Ectodermal cell (in vitro differentiated cells): ENCODE results near the gene GTF3C1.

Experiments
- H3K27ac ChIP-seq: 2 replicates; pipeline ENCODE4 v1.7.0; 2013; ENCODE audit warnings: mild to moderate bottlenecking, low read depth, low read length; ENCODE audit not compliant: insufficient read depth, poor library complexity, severe bottlenecking
- H3K27me3 ChIP-seq: 2 replicates; pipeline ENCODE4 v1.7.0; 2013; ENCODE audit warnings: mild to moderate bottlenecking, low read length; ENCODE audit not compliant: insufficient read depth, control insufficient read depth, poor library complexity, severe bottlenecking
- H3K36me3 ChIP-seq: one replicate; pipeline ENCODE4 v1.7.0; 2013; ENCODE audit warnings: low read length; ENCODE audit not compliant: control insufficient read depth, insufficient read depth
- H3K4me1 ChIP-seq: one replicate; pipeline ENCODE4 v1.7.0; 2013; ENCODE audit warnings: low read length; ENCODE audit not compliant: control insufficient read depth, insufficient read depth
- H3K4me3 ChIP-seq: 2 replicates; pipeline ENCODE4 v1.7.0; 2013; ENCODE audit warnings: low read depth, low read length, control low read depth; ENCODE audit not compliant: insufficient read depth
- H3K9me3 ChIP-seq: 2 replicates; pipeline ENCODE4 v1.7.0; 2013; ENCODE audit warnings: mild to moderate bottlenecking, low read length, moderate library complexity; ENCODE audit not compliant: control insufficient read depth
- WGBS, 2 experiments: methylation state at CpG; one replicate each; pipeline ENCODE4 v1.1.7; 2013; ENCODE audit warnings: missing lambda C conversion rate in 2 of 2; 5-methylcytosine and 5-hydroxymethylcytosine counted together

GTF3C1 gene

GRCh38 chr16:27505297-27506236 is 44.1 kb downstream of the GTF3C1 start:
- Histone ChIP-seq H3K27me3 (no peaks in the 10 kb centered on the region), H3K9me3 (no peaks in the 10 kb centered on the region), H3K36me3 (peaks cover 53% of the 10 kb centered on the region), H3K4me1 (no peaks in the 10 kb centered on the region), H3K27ac (no peak overlapping the region), H3K4me3 (no peak overlapping the region)
- 95 to 96% methylated on average over 13 of the region's 13 CpGs for WGBS, 2 experiments

- Histone ChIP-seq H3K9me3 (no peaks in the 10 kb centered on the region), H3K27ac (no peak overlapping the region), H3K4me1 (no peaks in the 10 kb centered on the region), H3K27me3 (no peaks in the 10 kb centered on the region), H3K36me3 (peaks cover 61% of the 10 kb centered on the region), H3K4me3 (no peak overlapping the region)
- WGBS, 2 experiments, result 95 to 97% methylated on average over 5 of the region's 5 CpGs
Measured at GRCh38 chr16:27503662-27504061, 46.1 kb downstream of the GTF3C1 start.

- Histone ChIP-seq H3K27me3 (no peaks in the 10 kb centered on the region), H3K36me3 (peaks cover 64% of the 10 kb centered on the region)
Measured at GRCh38 chr16:27500801-27501200, 48.9 kb downstream of the GTF3C1 start.

GRCh38 chr16:27499659-27500055 is 50.1 kb downstream of the GTF3C1 start:
- peaks cover 64% of the 10 kb centered on the region for H3K36me3 ChIP-seq
- H3K27me3 ChIP-seq, result no peaks in the 10 kb centered on the region
- 96 to 97% methylated on average over 9 of the region's 9 CpGs for WGBS, 2 experiments
- no peaks in the 10 kb centered on the region for H3K9me3 ChIP-seq
- H3K27ac ChIP-seq, result no peak overlapping the region
- H3K4me3 ChIP-seq, result no peak overlapping the region
- no peaks in the 10 kb centered on the region for H3K4me1 ChIP-seq

More at GRCh38 chr16:27500801-27501200, 48.9 kb downstream of the GTF3C1 start:
- H3K4me1 ChIP-seq, result no peaks in the 10 kb centered on the region
- H3K4me3 ChIP-seq, result no peak overlapping the region
- no peaks in the 10 kb centered on the region for H3K9me3 ChIP-seq
- 97 to 98% methylated on average over 3 of the region's 3 CpGs for WGBS, 2 experiments
- H3K27ac ChIP-seq, result no peak overlapping the region

- Histone ChIP-seq H3K36me3 (peaks cover 64% of the 10 kb centered on the region), H3K27me3 (no peaks in the 10 kb centered on the region), H3K4me1 (no peaks in the 10 kb centered on the region), H3K9me3 (no peaks in the 10 kb centered on the region), H3K27ac (no peak overlapping the region), H3K4me3 (no peak overlapping the region)
- 94 to 96% methylated on average over 14 of the region's 14 CpGs for WGBS, 2 experiments
Measured at GRCh38 chr16:27498916-27499658, 50.6 kb downstream of the GTF3C1 start.

GRCh38 chr16:27498031-27498825 is 51.5 kb downstream of the GTF3C1 start:
- WGBS, 2 experiments, result 94 to 96% methylated on average over 9 of the region's 9 CpGs
- Histone ChIP-seq H3K36me3 (peaks cover 56% of the 10 kb centered on the region), H3K27me3 (no peaks in the 10 kb centered on the region), H3K9me3 (no peaks in the 10 kb centered on the region), H3K27ac (no peak overlapping the region), H3K4me3 (no peak overlapping the region), H3K4me1 (no peaks in the 10 kb centered on the region)

- Histone ChIP-seq H3K27ac (no peak overlapping the region), H3K4me3 (no peak overlapping the region), H3K36me3 (peaks cover 72% of the 10 kb centered on the region), H3K9me3 (no peaks in the 10 kb centered on the region), H3K27me3 (no peaks in the 10 kb centered on the region), H3K4me1 (no peaks in the 10 kb centered on the region)
- WGBS, 2 experiments, result 96 to 97% methylated on average over 13 of the region's 13 CpGs
Measured at GRCh38 chr16:27495191-27495590, 54.5 kb downstream of the GTF3C1 start.

- H3K4me3 ChIP-seq, result no peak overlapping the region
- no peak overlapping the region for H3K27ac ChIP-seq
- peaks cover 71% of the 10 kb centered on the region for H3K36me3 ChIP-seq
- H3K9me3 ChIP-seq, result no peaks in the 10 kb centered on the region
- WGBS, 2 experiments, result 93 to 98% methylated on average over 8 to 9 of the region's 11 CpGs
- H3K4me1 ChIP-seq, result no peaks in the 10 kb centered on the region
- no peaks in the 10 kb centered on the region for H3K27me3 ChIP-seq
Measured at GRCh38 chr16:27492588-27492979, 57.1 kb downstream of the GTF3C1 start.

GRCh38 chr16:27491894-27492587 is 57.7 kb downstream of the GTF3C1 start:
- WGBS, 2 experiments, result 95 to 97% methylated on average over 16 of the region's 16 CpGs
- no peak overlapping the region for H3K27ac ChIP-seq
- H3K4me1 ChIP-seq, result no peaks in the 10 kb centered on the region
- H3K9me3 ChIP-seq, result no peaks in the 10 kb centered on the region
- no peak overlapping the region for H3K4me3 ChIP-seq
- H3K27me3 ChIP-seq, result no peaks in the 10 kb centered on the region
- peaks cover 70% of the 10 kb centered on the region for H3K36me3 ChIP-seq
